ENCODE measurements around the gene PXT1. TPM values are rescaled to one million over a fixed set of nuclear protein-coding genes. Genes with fewer than 3 reads are reported as not detected.
"Not testable (repeated sequence)": the region's sequence is repeated elsewhere in the genome, so short reads cannot be mapped to it uniquely, and the experiment has no call there.

PXT1 gene
- total RNA-seq, 2 donors from 2014 or later: 0.24 TPM; not detected in 1

- peaks cover 17% of the 10 kb centered on the region for H3K36me3 ChIP-seq
- peak overlapping the region in 1 of 2 donors; percentile 41 for H3K27ac ChIP-seq
- no peaks in the 10 kb centered on the region for H3K9me3 ChIP-seq
- no peak for DNase-seq (ENCODE audit: low spot score)
- no peak for TF ChIP-seq CTCF (IDR thresholded peaks at IDR 0.05)
- H3K4me1 ChIP-seq: peaks cover 0 to 20% of the 10 kb centered on the region in 2 donors
- H3K27me3 ChIP-seq: no peaks in the 10 kb centered on the region
- H3K4me3 ChIP-seq: no peak overlapping the region
These were observed 45.0 kb upstream of the PXT1 start for GRCh38 chr6:36487698-36488097.

GRCh38 chr6:36484736-36485135, 42.1 kb upstream of the PXT1 start:
- H3K36me3 ChIP-seq: peaks cover 42% of the 10 kb centered on the region
- no peak overlapping the region for H3K4me3 ChIP-seq
- no peaks in the 10 kb centered on the region for H3K27me3 ChIP-seq
- no peak for DNase-seq (ENCODE audit: low spot score)
- no peaks in the 10 kb centered on the region for H3K9me3 ChIP-seq
- peaks cover 0 to 20% of the 10 kb centered on the region in 2 donors for H3K4me1 ChIP-seq
- no peak for TF ChIP-seq CTCF (IDR thresholded peaks at IDR 0.05)
- no peak overlapping the region for H3K27ac ChIP-seq

- peaks cover 42% of the 10 kb centered on the region for H3K36me3 ChIP-seq
- H3K27me3 ChIP-seq; H3K4me3 ChIP-seq; H3K4me1 ChIP-seq; H3K27ac ChIP-seq; DNase-seq (ENCODE audit: low spot score); H3K9me3 ChIP-seq: not testable (repeated sequence)
These were observed 40.7 kb upstream of the PXT1 start for GRCh38 chr6:36483326-36483725.

- no peaks in the 10 kb centered on the region for H3K9me3 ChIP-seq
- H3K36me3 ChIP-seq: peaks cover 32% of the 10 kb centered on the region
- no peak overlapping the region for H3K4me3 ChIP-seq
- no peak overlapping the region for H3K27ac ChIP-seq
- no peak for TF ChIP-seq CTCF (IDR thresholded peaks at IDR 0.05)
- no peaks in the 10 kb centered on the region for H3K4me1 ChIP-seq
- H3K27me3 ChIP-seq: no peaks in the 10 kb centered on the region
- no peak for DNase-seq (ENCODE audit: low spot score)
These were observed 36.6 kb upstream of the PXT1 start for GRCh38 chr6:36479256-36479655.

GRCh38 chr6:36478051-36478526, 35.4 kb upstream of the PXT1 start:
- Histone ChIP-seq H3K27me3 (no peaks in the 10 kb centered on the region), H3K27ac (no peak overlapping the region), H3K4me1 (no peaks in the 10 kb centered on the region), H3K4me3 (no peak overlapping the region), H3K36me3 (peaks cover 38% of the 10 kb centered on the region), H3K9me3 (no peaks in the 10 kb centered on the region)
- TF ChIP-seq CTCF (IDR thresholded peaks at IDR 0.05): no peak
- DNase-seq (ENCODE audit: low spot score): no peak

- Histone ChIP-seq H3K27ac (no peak overlapping the region), H3K4me3 (no peak overlapping the region), H3K9me3 (no peaks in the 10 kb centered on the region), H3K27me3 (no peaks in the 10 kb centered on the region), H3K4me1 (no peaks in the 10 kb centered on the region), H3K36me3 (peaks cover 28% of the 10 kb centered on the region)
- DNase-seq (ENCODE audit: low spot score): no peak
- TF ChIP-seq CTCF (IDR thresholded peaks at IDR 0.05): no peak
These were observed 27.3 kb upstream of the PXT1 start for GRCh38 chr6:36469946-36470345.

Measured in right atrium auricular region (tissue), 2 donors.